Skeletal muscle cell (primary cell): ENCODE measurements around the gene WDR73.
A peak's percentile ranks its signal among the peaks of the same experiment; 100 is the strongest.

ENCODE experiments used
- DNase-seq: peaks from one replicate; pipeline ENCODE4 v3.0.0-alpha.2; 2010; ENCODE audit warnings: low read depth
- H3K4me3 ChIP-seq: 2 replicates; pipeline ENCODE4 v1.5.1; 2011; ENCODE audit warnings: low read depth, mild to moderate bottlenecking, control low read depth, low read length, moderate library complexity

Gene WDR73

GRCh38 chr15:84625123-84625522 is 29.0 kb downstream of the WDR73 start:
- no peak overlapping the region for H3K4me3 ChIP-seq
- no peak for DNase-seq

- DNase-seq, result no peak
- H3K4me3 ChIP-seq, result no peak overlapping the region
Observed at GRCh38 chr15:84624359-84624758, 29.7 kb downstream of the WDR73 start.

DNA sequence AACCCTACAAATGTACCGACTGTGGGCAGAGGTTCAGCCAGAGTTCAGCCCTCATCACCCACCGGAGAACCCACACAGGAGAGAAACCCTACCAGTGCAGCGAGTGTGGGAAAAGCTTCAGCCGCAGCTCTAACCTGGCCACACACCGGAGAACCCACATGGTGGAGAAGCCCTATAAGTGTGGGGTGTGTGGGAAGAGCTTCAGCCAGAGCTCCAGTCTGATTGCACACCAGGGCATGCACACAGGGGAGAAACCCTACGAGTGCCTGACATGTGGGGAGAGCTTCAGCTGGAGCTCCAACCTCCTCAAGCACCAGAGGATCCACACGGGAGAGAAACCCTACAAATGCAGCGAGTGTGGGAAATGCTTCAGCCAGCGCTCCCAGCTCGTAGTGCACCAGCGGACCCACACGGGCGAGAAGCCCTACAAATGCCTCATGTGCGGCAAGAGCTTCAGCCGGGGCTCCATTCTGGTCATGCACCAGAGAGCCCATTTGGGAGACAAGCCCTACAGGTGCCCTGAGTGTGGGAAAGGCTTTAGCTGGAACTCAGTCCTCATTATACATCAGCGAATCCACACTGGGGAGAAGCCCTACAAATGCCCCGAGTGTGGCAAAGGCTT is 32.6 kb downstream of the WDR73 start:
- H3K4me3 ChIP-seq, result no peak overlapping the region
- DNase-seq, result no peak

DNA sequence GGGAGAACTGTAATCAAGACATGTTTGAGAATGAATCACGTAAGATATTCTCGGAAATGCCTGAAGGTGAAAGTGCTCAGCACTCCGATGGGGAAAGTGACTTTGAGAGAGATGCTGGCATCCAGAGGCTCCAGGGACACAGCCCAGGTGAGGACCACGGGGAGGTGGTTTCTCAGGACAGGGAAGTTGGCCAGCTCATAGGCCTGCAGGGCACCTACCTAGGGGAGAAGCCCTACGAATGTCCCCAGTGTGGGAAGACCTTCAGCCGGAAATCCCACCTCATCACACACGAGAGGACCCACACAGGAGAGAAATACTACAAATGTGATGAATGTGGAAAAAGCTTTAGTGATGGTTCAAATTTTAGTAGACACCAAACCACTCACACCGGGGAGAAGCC is 33.5 kb downstream of the WDR73 start:
- no peak overlapping the region for H3K4me3 ChIP-seq
- DNase-seq, result no peak

- H3K4me3 ChIP-seq, result no peak overlapping the region
Observed at GRCh38 chr15:84616235-84616634, 37.8 kb downstream of the WDR73 start.

GRCh38 chr15:84611631-84612030 is 42.5 kb downstream of the WDR73 start:
- no peak overlapping the region for H3K4me3 ChIP-seq
- DNase-seq, result no peak

More at GRCh38 chr15:84616235-84616634, 37.8 kb downstream of the WDR73 start:
- DNase-seq, result no peak

DNA sequence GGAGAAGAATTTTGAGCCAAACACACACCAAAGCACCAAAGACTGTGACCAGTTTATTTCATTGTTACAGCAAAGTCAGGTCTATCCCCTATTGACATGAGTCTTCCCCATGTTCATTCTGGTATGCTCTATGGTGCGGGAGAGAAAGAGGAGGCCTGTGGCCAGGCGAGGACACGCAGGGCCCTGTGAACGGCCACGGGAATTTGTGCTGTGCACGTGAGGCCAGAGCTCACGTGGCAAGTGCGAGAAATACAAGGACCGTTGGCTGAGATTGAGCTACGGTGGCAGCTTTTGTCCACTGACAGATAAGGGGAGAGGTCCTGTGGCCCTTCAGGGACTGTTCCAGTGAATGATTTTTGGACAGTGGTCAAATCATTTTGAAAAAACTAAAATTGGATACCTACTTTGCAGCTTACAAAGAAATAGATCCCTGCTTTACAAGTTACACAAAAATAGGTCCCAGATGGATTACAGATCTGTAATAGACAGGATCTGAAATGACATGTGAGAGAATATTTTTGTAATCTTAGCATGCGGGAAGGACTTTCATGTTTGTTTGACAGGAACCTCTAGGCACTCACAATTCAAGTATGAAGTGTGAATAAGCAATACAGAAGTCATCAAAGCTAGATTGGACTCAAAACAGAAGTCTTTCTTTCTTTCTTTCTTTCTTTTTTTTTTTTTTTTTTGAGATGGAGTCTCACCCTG is 44.1 kb downstream of the WDR73 start:
- no peak overlapping the region for H3K4me3 ChIP-seq
- no peak for DNase-seq

- no peak overlapping the region for H3K4me3 ChIP-seq
- DNase-seq, result no peak
Observed at GRCh38 chr15:84608707-84609284, 45.3 kb downstream of the WDR73 start.

GRCh38 chr15:84606653-84607120 is 47.4 kb downstream of the WDR73 start:
- no peak overlapping the region for H3K4me3 ChIP-seq
- no peak for DNase-seq

DNA sequence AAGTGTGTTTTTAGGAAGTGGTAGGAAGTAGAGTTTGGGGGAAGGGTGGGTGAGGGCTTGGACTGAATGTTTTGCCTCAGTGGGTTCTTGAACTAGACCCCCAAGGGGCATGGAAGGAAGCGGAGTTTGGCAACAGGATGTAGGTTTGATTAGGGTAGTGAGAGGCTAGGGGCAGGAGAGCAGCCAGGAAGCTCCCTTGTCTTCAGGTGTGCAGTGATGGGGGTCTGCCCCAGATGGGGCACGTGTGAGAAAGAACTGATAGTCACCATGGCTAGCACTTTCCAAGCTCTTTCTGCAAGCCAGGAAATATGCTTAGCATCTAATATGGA is 48.6 kb downstream of the WDR73 start:
- no peak for DNase-seq
- H3K4me3 ChIP-seq, result no peak overlapping the region

- H3K4me3 ChIP-seq, result no peak overlapping the region
- no peak for DNase-seq
Observed at GRCh38 chr15:84604826-84605553, 49.1 kb downstream of the WDR73 start.

DNA sequence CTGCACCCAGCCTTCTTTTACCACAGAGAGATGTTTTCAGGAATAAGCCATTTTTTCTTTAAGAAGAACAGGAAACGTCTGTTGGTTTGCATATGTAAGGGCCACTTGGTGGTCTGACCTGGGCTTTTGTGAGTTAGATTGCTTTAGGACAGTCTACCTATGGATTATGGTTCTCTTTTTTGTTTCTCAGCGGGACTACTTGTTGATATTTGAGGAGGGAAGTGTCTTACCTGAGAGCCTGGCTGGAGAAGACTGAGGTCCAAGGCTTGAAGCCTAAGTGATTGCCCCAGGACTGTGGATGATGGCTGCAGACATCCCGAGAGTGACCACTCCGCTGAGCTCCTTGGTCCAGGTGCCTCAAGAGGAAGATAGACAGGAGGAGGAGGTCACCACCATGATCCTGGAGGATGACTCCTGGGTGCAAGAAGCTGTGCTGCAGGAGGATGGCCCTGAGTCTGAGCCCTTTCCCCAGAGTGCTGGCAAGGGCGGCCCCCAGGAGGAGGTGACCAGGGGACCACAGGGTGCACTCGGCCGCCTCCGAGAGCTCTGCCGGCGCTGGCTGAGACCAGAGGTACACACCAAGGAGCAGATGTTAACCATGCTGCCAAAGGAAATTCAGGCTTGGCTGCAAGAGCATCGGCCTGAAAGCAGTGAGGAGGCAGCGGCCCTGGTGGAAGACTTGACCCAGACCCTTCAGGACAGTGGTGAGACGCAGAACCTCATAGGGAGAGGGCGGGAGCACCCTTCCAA is 50.3 kb downstream of the WDR73 start:
- no peak overlapping the region for H3K4me3 ChIP-seq
- DNase-seq, result no peak

GRCh38 chr15:84601555-84601838 is 52.6 kb downstream of the WDR73 start:
- DNase-seq, result no peak
- peak overlapping the region; percentile 93 for H3K4me3 ChIP-seq

DNA sequence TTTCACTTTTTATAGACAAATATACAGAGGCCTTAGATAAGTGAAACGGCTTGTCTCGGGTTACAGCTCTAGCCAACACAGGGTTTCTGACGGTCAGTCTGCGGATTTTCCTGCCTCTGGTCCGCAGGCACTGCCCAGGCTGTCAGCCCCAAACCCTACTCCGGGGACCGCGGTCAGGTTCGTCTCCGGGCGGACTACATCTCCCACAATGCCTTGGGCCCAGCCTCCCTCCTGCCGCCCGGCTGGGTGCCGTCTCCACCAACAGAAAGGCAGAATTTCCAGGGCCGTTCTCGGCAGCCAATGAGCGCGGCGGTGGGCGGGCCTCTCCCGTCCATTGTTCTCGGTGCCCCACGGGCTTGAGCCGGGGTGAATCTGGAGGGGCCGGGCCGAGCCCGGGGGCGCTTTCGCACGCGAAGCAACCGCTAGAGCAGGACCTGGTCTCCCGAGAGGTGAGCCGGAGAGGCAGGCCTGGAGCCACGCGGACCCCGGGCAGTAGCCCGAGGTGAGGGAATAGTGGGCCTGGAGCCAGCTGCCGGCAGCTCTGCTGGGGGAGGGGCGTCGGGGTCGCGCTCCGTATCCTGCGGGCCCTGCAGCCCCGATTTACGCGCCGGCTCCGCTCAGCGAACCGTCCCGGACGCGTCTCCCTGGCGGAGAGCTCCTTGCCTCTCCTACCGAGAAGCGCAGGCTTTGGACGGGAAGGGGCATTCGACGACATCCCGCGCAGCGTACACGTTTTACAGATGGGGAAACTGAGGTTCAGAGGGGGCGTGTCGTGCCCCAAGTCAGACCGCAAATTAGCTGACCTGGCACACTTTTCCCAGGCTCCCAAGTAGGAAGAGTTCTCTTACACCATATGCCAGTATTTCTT is 53.2 kb downstream of the WDR73 start, which contains the start of gene ZSCAN2:
ZSCAN2 (plus strand) TSS at position 323 of the 868 bp plus-strand sequence. CDS start 2,919 bp downstream, outside the sequence.
- peak; percentile 71 for DNase-seq
- peak within 1 kb of the TSS; percentile 93 for H3K4me3 ChIP-seq

GRCh38 chr15:84600331-84600686 is 53.8 kb downstream of the WDR73 start:
- DNase-seq, result peak; percentile 54
- H3K4me3 ChIP-seq, result peak overlapping the region; percentile 93

DNA sequence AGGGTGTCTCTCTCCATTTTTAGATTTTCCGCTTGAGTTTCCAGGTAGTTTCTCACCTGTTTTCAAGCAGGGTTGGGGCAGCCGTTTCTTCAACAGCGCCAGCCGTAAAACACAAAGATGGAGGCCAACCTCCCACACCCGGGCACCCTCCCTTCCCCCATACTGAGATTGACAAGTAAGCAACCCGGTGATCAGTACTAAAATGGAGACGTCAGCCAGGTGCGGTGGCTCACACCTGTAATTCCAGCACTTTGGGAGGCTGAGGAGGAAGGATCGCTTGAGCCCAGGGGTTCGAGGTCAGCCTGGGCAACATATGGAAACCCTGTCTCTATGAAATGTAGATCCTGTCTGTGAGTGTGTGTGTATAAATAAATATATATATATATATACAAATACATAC is 54.2 kb downstream of the WDR73 start:
- H3K4me3 ChIP-seq, result peak overlapping the region; percentile 93
- no peak for DNase-seq

DNA sequence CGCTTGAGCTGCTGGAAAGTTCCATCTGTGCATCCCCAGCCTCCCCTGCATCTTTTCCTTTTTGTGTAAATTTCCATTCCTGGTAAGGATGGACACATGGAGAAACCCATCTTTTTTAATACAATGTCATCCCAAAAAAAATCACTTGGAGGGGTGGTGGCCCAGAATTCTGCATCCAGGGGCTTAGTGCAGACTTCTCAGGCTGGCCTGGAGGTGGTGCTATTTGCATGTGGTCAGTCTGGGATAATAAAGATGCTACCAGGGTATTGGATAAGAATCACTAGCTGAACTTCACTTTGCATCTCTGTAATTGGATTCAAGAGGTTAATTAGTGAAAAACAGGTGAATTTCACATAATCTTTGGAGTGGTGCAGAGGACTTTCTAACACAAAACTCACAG is 55.1 kb downstream of the WDR73 start:
- no peak overlapping the region for H3K4me3 ChIP-seq

DNA sequence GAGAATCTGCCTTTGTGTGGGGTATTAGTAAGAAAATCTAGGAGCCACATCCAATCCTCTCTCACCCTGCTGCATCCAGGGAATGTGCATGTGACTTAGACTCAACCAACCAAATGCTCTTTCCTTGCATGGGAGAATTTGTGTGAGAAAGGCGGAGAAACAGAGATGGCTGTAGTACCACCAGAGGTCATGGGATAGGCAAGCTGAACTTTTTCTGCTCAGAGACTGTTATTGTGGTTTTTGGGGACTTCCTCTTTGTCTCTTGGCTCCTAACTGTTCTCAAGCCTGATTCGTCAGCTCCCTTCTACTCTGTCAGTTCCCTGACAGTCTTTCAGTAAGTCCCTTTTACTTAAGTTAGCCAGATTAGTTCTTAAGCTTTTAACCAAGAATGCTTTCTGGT is 55.8 kb downstream of the WDR73 start:
- H3K4me3 ChIP-seq, result no peak overlapping the region
- DNase-seq, result no peak

More for the DNA sequence above, 55.1 kb downstream of the WDR73 start:
- DNase-seq, result no peak

DNA sequence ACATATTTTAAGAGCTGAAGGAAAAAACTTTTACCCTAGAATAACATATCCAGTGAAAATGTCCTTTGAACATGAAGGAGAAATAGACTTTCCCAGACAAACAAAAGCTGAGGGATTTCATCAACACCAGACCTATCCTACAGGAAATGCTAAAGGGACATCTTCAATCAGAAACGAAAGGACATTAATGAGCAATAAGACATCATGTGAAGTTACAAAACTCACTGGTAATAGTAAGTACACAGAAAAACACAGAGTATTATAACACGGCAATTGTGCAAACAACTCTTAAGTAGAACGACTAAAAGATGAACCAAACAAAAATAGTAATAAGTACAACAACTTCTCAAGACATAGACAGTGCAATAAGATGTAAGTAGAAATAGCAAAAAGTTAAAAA is 56.8 kb downstream of the WDR73 start:
- no peak overlapping the region for H3K4me3 ChIP-seq
- no peak for DNase-seq
